GM12878 (cell line): ENCODE results near the gene PML. TPM values are rescaled to one million over a fixed set of nuclear protein-coding genes. Genes with fewer than 3 reads are reported as not detected.

ENCODE experiments used
- CBFB ChIP-seq: IDR thresholded peaks from 2 replicates; pipeline ENCODE4 v1.6.1; 2016; ENCODE audit warnings: antibody characterized with exemption, low read depth
- HDAC2 ChIP-seq: fragments of 200-600 bp; sonication (generic); IDR thresholded peaks from 2 replicates; pipeline ENCODE4 v1.6.1; 2017
- RAD21 ChIP-seq: IDR thresholded peaks from 2 replicates; pipeline ENCODE4 v1.6.1; 2011; ENCODE audit warnings: mild to moderate bottlenecking, low read depth, low read length, moderate library complexity; ENCODE audit not compliant: insufficient read depth
- ZSCAN29 ChIP-seq: fragments of 450-650 bp; IDR thresholded peaks from 2 replicates; pipeline ENCODE4 v1.6.1; 2017; ENCODE audit warnings: mild to moderate bottlenecking, moderate library complexity
- polyA plus RNA-seq, 11 experiments: library from polyadenylated mRNA; depleted of rRNA in 4 of 11; unstranded in 6 of 11; stranded (reverse) in 5 of 11; fragments of >200 nt; fragmentation: Nextera tagmentation in 4 of 11; fragmentation: Illumina TruSeq in 1 of 11; extraction: Ambion mirVana in 4 of 11; extraction: Trizol in 1 of 11; gene quantifications; 1 replicate in 1 of 11; 2 replicates in 10 of 11; pipeline versions ENCODE4 v1.2.1 to v1.2.3, GENCODE V29; 2011 to 2016; ENCODE audit warnings: inconsistent platforms in 2 of 11, missing spikeins in 2 of 11, low read depth in 1 of 11
- total RNA-seq, 4 experiments: library from RNA; depleted of rRNA in 3 of 4; stranded (reverse); fragments of >200 nt in 3 of 4; fragmentation: Illumina TruSeq in 1 of 4; extraction: Trizol in 1 of 4; gene quantifications; 2 replicates each; pipeline versions ENCODE4 v1.2.1 to v1.2.3, GENCODE V29; 2013 to 2021
- TF ChIP-seq, protein P1 (sequence below): fragments of 150-350 bp; IDR thresholded peaks from 2 replicates; pipeline ENCODE4 v1.6.1; 2016; ENCODE audit warnings: low read depth, low read length
- TF ChIP-seq, protein P2 (sequence below): fragments of 450-650 bp; formaldehyde crosslinking; IDR thresholded peaks from 2 replicates; pipeline ENCODE4 v1.4.0; 2020; ENCODE audit warnings: mild to moderate bottlenecking, moderate library complexity

The PML gene
- total and polyA plus RNA-seq, 10 of the 15 experiments (the other 5 are each of a cell fraction or from before 2014, with no cell fraction given): 8.5 to 95.5 (median 30.8) TPM

GRCh38 chr15:74011610-74012009 is 17.1 kb downstream of the PML start (continued):
- TF ChIP-seq, protein P1, sequence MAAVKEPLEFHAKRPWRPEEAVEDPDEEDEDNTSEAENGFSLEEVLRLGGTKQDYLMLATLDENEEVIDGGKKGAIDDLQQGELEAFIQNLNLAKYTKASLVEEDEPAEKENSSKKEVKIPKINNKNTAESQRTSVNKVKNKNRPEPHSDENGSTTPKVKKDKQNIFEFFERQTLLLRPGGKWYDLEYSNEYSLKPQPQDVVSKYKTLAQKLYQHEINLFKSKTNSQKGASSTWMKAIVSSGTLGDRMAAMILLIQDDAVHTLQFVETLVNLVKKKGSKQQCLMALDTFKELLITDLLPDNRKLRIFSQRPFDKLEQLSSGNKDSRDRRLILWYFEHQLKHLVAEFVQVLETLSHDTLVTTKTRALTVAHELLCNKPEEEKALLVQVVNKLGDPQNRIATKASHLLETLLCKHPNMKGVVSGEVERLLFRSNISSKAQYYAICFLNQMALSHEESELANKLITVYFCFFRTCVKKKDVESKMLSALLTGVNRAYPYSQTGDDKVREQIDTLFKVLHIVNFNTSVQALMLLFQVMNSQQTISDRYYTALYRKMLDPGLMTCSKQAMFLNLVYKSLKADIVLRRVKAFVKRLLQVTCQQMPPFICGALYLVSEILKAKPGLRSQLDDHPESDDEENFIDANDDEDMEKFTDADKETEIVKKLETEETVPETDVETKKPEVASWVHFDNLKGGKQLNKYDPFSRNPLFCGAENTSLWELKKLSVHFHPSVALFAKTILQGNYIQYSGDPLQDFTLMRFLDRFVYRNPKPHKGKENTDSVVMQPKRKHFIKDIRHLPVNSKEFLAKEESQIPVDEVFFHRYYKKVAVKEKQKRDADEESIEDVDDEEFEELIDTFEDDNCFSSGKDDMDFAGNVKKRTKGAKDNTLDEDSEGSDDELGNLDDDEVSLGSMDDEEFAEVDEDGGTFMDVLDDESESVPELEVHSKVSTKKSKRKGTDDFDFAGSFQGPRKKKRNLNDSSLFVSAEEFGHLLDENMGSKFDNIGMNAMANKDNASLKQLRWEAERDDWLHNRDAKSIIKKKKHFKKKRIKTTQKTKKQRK: no peak
- no peak for TF ChIP-seq HDAC2
- TF ChIP-seq ZSCAN29: no peak
- no peak for TF ChIP-seq CBFB
- TF ChIP-seq, protein P2, sequence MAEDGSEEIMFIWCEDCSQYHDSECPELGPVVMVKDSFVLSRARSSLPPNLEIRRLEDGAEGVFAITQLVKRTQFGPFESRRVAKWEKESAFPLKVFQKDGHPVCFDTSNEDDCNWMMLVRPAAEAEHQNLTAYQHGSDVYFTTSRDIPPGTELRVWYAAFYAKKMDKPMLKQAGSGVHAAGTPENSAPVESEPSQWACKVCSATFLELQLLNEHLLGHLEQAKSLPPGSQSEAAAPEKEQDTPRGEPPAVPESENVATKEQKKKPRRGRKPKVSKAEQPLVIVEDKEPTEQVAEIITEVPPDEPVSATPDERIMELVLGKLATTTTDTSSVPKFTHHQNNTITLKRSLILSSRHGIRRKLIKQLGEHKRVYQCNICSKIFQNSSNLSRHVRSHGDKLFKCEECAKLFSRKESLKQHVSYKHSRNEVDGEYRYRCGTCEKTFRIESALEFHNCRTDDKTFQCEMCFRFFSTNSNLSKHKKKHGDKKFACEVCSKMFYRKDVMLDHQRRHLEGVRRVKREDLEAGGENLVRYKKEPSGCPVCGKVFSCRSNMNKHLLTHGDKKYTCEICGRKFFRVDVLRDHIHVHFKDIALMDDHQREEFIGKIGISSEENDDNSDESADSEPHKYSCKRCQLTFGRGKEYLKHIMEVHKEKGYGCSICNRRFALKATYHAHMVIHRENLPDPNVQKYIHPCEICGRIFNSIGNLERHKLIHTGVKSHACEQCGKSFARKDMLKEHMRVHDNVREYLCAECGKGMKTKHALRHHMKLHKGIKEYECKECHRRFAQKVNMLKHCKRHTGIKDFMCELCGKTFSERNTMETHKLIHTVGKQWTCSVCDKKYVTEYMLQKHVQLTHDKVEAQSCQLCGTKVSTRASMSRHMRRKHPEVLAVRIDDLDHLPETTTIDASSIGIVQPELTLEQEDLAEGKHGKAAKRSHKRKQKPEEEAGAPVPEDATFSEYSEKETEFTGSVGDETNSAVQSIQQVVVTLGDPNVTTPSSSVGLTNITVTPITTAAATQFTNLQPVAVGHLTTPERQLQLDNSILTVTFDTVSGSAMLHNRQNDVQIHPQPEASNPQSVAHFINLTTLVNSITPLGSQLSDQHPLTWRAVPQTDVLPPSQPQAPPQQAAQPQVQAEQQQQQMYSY (CRISPR knock-in tag): no peak
- TF ChIP-seq RAD21: no peak
